Ammon's horn (tissue), 1 donor: ENCODE data around the gene CPT1C.
A peak's percentile ranks its signal among the peaks of the same experiment; 100 is the strongest.

Source experiments
- DNase-seq: peaks from one replicate; pipeline ENCODE4 v3.0.0-alpha.2; 2016; ENCODE audit warnings: low spot score

The CPT1C gene

GRCh38 chr19:49660338-49660961, 30.5 kb upstream of the CPT1C start:
- DNase-seq = no peak

GRCh38 chr19:49662011-49662410, 28.9 kb upstream of the CPT1C start:
- no peak for DNase-seq

GRCh38 chr19:49663224-49663623, 27.7 kb upstream of the CPT1C start:
- DNase-seq = no peak

DNA sequence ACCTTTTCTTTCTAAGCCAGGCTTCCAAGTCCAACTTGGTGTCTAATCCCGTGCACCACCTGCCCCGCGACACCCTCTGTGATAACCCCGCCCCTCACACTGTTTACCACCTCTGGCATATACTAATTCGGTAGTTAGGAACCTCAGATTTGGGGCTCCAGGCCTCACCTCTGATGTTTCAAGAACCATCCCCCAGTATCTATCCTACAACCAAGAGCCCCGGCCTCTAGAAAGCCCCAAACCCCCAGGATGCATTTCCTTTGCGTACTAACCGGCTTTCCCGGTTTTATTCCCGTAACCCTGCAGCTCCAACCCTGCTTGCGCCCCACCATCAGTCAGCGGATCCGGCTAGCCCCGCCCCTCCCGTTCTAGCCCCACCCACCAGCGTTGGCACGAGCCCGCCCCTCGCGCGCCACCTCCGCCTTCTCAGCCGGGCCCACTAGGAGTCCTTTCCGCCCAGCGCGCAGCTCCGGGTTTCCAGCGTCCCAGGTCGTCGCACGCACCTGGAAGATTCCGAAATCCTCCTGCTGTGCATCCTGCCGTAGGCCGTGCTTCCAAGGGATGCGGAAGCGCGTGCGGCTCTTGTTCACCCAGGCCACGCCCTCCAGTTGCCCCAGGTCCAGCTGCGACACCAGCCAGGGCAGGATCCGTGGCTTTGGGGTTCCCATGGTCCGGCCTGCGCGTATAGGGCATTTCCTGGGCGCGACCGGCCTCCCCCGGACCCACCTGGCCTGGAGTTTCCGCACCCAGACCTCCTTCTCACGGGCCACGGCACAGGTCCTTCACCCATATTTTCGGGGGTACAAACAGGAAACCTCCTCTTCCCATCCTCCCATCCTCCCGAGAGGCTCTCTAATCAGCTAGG, 26.5 kb upstream of the CPT1C start:
- peak; percentile 93 for DNase-seq

- no peak for DNase-seq
These were observed 25.9 kb upstream of the CPT1C start for GRCh38 chr19:49665036-49665350.

DNA sequence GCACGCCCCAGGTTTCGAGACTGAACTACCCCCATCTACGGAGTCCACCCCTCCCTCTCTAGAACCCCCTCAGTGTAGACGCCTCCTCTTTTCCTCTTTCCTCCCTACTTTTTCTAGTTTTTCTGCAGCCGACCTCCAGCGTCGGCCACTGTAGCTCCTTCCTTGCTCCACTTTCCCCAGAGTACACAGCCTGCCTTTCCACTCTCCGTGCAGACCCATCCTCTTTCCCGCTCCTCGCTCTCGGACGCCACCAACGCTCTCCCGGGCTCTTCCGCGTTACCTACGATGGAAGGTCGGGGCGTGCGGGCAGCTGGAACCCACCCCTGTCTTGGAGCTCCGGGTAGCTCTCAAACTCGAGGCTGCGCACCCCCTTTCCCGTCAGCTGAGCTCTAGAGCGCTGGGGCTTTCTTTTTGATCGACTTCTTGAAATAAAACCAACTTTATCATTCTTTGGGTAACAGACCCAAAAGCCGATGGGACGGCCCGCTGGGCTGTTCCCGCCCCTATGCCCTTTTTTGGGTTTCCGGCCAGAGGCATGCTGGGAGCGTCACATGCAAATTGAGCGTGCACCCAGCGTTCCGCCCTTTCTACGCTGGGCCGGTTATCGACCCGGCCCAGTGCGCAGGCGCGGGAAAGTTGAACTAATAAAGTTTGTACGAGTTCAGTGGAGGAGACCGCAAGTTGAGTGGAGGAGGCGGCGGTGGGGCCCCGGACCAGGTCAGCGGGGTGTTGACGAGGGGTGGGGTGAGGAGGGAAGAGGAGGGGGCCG, 25.4 kb upstream of the CPT1C start, which contains the start of the genes BCL2L12 and IRF3:
Gene BCL2L12 (plus strand): TSS at position 583 of the 769 bp plus-strand sequence. CDS start 760 bp downstream, outside the sequence.
Gene IRF3 (minus strand): TSS at position 507 of the 769 bp plus-strand sequence. CDS start 1,019 bp downstream, outside the sequence.
- DNase-seq = peak; percentile 94

DNA sequence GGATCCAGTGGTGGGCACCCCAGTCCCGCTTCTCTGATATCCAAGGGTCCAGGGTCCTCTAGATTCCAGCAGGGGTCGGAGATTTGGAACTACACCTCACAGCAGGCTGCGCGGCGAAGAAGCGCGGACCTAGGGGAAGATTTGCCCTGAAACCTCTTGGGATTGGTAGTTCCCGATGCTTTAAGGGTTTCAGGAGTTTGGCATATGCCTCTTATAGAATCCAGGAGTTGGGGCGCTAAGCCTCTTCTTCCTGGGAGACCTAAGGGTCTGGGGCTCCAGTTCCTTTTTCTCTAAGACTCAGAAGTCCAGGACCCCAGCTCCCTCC, 24.8 kb upstream of the CPT1C start:
- no peak for DNase-seq

DNA sequence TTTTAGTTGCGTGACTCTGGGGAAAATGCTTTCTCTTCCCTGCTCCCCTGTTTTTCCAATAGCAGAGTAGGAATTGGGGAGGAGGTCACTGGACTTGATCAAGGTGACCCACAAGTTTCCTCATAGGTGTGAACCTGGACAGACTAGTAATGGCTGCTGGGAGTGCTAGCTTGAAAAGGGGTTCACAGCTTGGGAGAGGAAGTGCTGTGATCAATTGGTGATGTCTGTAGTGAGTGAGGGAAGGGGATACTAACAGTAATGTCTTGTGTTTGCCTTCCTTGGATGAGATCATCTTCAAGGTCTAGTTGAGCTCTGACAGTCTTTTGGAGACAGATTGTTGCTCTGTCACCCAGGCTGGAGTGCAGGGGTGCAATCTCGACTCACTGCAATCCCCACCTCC, 23.4 kb upstream of the CPT1C start:
- no peak for DNase-seq

DNA sequence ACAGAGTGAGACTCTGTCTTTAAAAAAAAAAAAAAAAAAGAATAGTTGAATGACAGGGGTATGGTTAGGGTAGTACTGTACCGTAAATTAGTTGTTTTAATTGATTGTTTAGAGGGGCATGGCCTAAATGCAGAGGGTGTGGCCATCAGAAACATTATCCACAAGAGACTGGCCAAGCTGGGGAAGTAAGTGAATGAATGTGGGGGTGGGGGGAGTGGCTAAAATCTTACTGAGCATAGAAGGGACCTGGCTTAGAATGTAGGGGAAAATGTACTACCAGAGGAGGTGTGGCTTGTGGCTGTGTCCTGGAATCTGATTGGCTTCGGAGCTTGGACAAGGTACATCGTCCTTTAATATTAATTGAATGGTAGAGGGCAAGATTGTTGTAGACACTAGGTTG, 21.4 kb upstream of the CPT1C start:
- no peak for DNase-seq

- DNase-seq = peak; percentile 84
These were observed 18.6 kb upstream of the CPT1C start for GRCh38 chr19:49672131-49672919.

DNA sequence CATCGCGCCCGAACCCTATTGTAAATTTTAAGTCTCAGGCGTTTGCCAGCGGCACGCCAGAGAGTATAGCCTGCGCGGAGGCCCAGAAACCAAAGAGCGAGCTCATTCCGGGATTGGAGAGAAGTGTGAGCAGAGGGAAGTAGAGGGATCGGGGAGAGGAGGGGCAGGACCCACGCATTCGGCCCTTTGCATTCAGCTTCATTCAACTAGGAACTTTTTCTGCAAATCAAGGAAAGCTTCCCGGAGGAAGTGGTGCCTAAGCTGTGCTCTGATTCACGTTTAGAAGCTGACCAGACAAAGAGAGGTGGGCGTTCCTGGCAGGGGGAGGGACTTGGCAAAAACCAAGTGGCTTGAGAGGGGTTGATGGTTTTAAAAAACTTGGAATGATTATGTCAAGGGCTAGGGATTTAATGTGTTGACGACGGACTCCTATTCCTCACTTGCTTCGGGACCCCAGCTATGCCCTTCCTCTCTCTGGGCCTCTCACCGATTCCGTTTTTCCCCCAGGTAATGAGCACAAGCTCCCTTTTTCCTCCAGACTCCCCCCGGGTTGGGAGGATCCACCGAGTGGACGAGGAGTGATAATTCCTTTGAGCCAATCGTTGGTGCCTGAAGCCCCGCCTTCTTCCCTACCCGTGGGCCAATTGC, 14.7 kb upstream of the CPT1C start:
- DNase-seq = peak; percentile 92

DNA sequence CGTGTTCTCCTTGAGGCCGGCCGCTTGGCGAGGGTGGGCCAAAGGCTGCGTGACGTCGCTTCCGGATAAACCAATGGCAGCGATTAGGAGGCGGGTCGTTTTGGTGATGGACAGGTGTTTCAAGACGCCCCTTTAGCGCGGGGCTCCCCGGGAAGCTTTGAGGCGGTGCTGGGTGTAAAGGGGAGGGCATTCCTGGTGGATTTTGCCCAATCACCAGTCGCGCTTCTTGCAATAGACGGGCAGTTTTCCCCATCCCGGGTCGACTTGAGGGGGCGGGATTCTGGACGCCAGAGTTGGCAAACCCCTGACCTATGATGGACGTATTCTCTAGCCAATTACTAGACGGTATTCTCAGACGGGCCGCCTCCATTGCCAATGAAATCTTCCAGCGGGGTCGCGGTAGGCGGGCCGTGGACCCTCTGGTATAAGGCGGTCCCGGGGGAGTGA, 14.1 kb upstream of the CPT1C start:
- peak; percentile 100 for DNase-seq

DNA sequence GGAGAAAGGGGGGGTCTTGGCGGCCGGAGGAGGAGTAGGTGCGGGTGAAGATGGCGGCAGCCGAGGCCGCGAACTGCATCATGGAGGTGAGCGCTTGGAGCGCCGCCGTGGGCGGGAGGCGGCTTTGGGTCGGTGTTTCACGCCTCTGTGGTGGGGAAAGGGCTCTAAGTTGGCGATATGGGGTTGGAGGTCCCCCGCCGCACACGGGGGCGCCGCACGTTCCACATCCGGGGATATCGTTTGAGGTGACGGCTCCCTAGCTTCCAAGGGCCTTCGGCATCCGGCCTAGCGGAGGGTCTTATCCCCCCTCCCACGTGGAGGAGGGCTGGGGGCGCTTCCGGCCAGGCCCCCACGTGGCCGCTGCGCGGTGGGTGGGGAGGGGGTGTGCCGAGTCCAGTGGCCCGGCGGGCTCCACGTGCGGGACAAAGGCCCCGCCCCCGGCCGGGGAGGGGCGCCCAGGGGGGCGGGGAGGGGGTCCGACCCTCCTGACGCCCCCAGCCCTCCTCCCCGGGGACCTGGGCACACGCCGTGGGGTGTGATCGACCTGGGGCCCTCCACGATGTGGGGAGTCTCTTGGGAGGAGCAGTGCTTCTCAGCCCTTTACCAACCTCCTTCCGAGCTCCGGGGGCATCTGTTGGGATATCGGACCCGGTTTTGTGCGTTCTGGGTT, 13.6 kb upstream of the CPT1C start, which contains the start of gene PRMT1:
Gene PRMT1 (plus strand): TSS at position 41 of the 670 bp plus-strand sequence. CDS start 10 bp downstream, at position 51.
- DNase-seq = no peak

DNA sequence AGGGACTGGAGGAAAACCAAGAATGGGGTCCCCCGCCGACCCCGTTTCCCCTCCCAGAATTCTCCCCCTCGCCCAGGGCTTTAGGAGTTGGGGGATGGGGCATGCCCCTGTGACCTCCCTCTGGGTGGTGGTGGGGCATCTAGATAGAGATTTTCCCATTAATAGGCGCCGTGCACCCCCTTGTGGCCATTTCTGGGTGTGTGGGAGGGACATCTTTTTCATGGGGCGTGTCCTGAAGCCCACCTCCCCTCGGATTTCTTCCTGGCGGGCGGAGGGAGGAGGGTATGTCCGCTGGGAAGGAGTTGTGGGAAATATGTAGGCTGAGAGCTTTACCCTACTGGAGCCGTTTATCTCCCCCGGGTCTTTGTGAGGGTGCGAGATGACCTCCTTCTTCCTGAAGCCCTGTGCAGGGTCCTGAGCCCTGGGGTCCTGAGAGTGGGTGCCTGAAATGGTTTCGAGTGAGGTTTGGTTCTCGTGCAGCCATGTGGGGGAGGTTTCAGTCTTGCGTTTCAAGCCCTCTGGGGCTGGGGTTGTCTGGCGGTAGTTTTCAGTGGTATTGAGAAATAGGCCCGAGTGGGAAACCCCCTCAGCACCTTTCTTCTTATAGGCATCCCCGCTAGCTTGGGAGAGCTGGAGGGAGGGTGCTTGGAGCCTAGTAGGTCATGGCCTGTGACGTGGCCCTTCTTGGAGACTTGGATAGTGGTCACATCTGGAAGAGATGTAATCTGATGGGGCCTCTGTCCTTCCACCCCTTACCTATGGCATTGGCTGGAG, 12.8 kb upstream of the CPT1C start:
- peak; percentile 64 for DNase-seq

GRCh38 chr19:49678985-49679770, 11.7 kb upstream of the CPT1C start:
- DNase-seq = no peak

GRCh38 chr19:49679771-49680413, 11.0 kb upstream of the CPT1C start:
- DNase-seq = no peak

DNA sequence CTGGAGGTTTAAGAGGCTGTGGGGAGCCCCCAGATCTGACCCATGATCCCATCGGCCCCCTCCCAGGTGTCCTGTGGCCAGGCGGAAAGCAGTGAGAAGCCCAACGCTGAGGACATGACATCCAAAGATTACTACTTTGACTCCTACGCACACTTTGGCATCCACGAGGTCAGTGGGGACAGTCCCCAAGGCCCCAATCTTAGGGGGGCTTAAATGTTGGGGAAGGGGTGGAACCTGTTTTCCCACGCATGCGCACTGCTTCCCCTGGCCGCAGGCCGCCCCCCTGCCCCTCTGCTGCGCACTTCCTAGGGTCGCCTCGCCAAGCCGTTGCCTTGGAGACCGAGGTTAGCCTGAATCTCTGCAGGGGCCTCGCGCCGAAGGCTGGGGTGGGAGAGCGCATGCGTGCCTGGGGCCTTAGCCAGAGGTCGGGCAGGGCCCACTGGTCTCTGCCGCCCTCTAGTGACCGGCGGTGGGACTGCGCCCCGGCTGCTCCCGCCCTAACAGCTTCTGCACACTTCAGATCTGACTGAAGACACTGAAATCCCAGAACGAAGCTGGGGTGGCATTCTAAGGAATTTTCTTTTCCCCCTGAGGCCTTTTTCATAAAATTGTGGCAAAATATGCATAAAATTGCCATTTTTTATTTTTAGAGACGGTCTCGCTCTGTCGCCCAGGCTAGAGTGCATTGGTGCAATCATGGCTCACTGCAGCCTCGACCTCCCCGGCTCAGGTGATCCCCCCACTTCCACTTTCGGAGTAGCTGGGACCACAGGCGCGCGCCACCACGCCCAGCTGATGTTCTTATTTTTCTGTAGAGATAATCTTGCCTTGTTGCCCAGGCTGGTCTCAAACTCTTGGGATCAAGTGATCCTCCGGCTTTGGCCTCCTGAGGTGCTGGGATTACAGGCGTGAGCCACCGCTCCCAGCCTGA, 10.2 kb upstream of the CPT1C start:
- DNase-seq = peak; percentile 91
